SU-DHL-6 (cell line): ENCODE data around the gene NBPF3.

ENCODE experiments used
- H2AFZ ChIP-seq: fragments of 200-600 bp; sonication (generic); 2 replicates; pipeline ENCODE4 v1.6.1; 2014; ENCODE audit warnings: low read depth, mild to moderate bottlenecking, moderate library complexity, mixed read lengths, antibody characterized with exemption, low read length; ENCODE audit not compliant: severe bottlenecking
- H3F3A ChIP-seq: fragments of 200-600 bp; shearing (Covaris generic); 2 replicates; pipeline ENCODE4 v1.6.0; 2016; ENCODE audit warnings: antibody characterized with exemption, mild to moderate bottlenecking; ENCODE audit not compliant: insufficient read depth
- H3K27ac ChIP-seq: fragments of 200-600 bp; sonication (generic); 2 replicates; pipeline ENCODE4 v1.5.1; 2016; ENCODE audit warnings: low read depth, mild to moderate bottlenecking, low read length, moderate library complexity, mixed read lengths
- H3K27me3 ChIP-seq: fragments of 200-600 bp; sonication (generic), shearing (Covaris generic); 2 replicates; pipeline ENCODE4 v1.6.0; 2014; ENCODE audit warnings: mild to moderate bottlenecking, low read length
- H3K36me3 ChIP-seq: fragments of 200-600 bp; sonication (generic); 2 replicates; pipeline ENCODE4 v1.6.1; 2014; ENCODE audit warnings: mild to moderate bottlenecking, low read length, mixed read lengths
- H3K4me2 ChIP-seq: fragments of 300-600, 200-600 bp; shearing (Covaris generic), sonication (generic); 2 replicates; pipeline ENCODE4 v1.6.0; 2014; ENCODE audit warnings: low read length, low read depth, mild to moderate bottlenecking; ENCODE audit not compliant: poor library complexity, severe bottlenecking
- H3K4me3 ChIP-seq: fragments of 200-600 bp; sonication (generic); 2 replicates; pipeline ENCODE4 v1.5.1; 2014; ENCODE audit warnings: antibody characterized with exemption, low read length, mild to moderate bottlenecking, mixed read lengths; ENCODE audit not compliant: insufficient read depth, poor library complexity, severe bottlenecking
- H3K79me2 ChIP-seq: fragments of 200-600 bp; sonication (generic); 2 replicates; pipeline ENCODE4 v1.6.1; 2014; ENCODE audit warnings: mild to moderate bottlenecking, low read length, moderate library complexity; ENCODE audit not compliant: insufficient read depth
- H3K9ac ChIP-seq: fragments of 200-600 bp; sonication (generic); 2 replicates; pipeline ENCODE4 v1.7.0; 2014; ENCODE audit warnings: mild to moderate bottlenecking, low read length
- H3K9me2 ChIP-seq: fragments of 200-600 bp; sonication (generic); replicated peaks from 2 replicates; pipeline ENCODE4 v1.6.1; 2014; ENCODE audit warnings: low read length; ENCODE audit not compliant: insufficient read depth
- H3K9me3 ChIP-seq: fragments of 200-600 bp; sonication (generic); 2 replicates; pipeline ENCODE4 v1.6.1; 2014; ENCODE audit warnings: low read length, mixed read lengths; ENCODE audit not compliant: insufficient read depth
- H4K20me1 ChIP-seq: fragments of 200-600 bp; sonication (generic); 2 replicates; pipeline ENCODE4 v1.6.1; 2014; ENCODE audit warnings: low read depth, mild to moderate bottlenecking, antibody characterized with exemption, low read length, moderate library complexity, mixed read lengths
- EZH2phosphoT487 ChIP-seq: fragments of 200-600 bp; sonication (generic), shearing (Covaris generic); conservative IDR thresholded peaks from 2 replicates; pipeline ENCODE4 v1.6.1; 2018; ENCODE audit warnings: mild to moderate bottlenecking, antibody characterized with exemption, low read length, moderate library complexity, mixed read lengths
- TF ChIP-seq, protein P1 (sequence below): fragments of 200-600 bp; sonication (generic); IDR thresholded peaks from one replicate; pipeline ENCODE4 v1.5.1; 2017; ENCODE audit warnings: antibody characterized with exemption, mild to moderate bottlenecking, low read length, moderate library complexity; ENCODE audit not compliant: insufficient read depth, poor library complexity, severe bottlenecking

NBPF3 gene

DNA sequence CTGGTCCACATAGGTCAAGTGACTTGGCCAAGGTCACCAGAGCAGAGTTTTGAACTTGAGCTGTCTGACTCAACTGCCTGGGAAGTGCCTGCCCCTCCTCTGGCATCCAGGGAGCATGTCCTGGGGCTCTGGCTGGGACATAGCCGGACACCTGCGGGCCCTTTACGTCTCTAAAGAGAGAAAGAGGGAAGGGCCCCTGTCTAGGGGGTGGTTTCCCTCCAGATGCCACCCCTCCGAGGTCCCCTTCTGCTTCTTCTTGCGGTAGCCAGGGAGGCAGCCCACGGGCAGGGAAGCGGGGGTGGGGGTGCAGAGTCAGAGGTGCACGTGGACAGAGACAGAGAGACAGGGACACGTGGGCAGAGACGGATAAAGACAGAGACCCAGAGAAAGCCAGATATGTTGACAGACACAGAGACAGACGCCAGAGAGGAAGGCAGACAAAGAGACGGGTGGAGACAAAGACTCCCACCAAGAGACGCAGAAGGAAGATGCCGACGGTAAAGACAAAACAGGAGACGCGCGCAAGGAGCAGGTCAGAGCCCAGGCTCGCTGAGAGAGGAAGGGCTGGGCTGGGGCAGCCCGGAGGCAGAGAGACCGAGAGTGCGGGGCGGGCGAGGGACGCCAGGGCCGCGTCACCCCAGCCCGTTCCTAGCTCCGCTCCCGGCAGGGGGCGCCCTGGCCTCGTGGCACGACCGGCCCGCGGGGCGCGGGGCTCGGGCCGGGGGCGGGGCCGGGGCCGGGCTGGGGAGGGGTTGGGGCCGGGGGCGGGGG is 68.8 kb downstream of the NBPF3 start:
- Histone ChIP-seq H3K9ac (peak overlapping the region; percentile 37; the same call in 1 of the 2 replicates), H3K36me3 (no peaks in the 10 kb centered on the region), H3K9me3 (no peaks in the 10 kb centered on the region), H3K27me3 (no peaks in the 10 kb centered on the region), H2AFZ (peak overlapping the region; percentile 80), H4K20me1 (no peaks in the 10 kb centered on the region), H3K9me2 (no peaks in the 10 kb centered on the region), H3K79me2 (peaks cover 16% of the 10 kb centered on the region), H3K4me2 (peak overlapping the region; percentile 50), H3K4me3 (no peak overlapping the region), H3K27ac (no peak overlapping the region), H3F3A (peaks cover 8% of the 10 kb centered on the region)
- TF ChIP-seq, protein P1, sequence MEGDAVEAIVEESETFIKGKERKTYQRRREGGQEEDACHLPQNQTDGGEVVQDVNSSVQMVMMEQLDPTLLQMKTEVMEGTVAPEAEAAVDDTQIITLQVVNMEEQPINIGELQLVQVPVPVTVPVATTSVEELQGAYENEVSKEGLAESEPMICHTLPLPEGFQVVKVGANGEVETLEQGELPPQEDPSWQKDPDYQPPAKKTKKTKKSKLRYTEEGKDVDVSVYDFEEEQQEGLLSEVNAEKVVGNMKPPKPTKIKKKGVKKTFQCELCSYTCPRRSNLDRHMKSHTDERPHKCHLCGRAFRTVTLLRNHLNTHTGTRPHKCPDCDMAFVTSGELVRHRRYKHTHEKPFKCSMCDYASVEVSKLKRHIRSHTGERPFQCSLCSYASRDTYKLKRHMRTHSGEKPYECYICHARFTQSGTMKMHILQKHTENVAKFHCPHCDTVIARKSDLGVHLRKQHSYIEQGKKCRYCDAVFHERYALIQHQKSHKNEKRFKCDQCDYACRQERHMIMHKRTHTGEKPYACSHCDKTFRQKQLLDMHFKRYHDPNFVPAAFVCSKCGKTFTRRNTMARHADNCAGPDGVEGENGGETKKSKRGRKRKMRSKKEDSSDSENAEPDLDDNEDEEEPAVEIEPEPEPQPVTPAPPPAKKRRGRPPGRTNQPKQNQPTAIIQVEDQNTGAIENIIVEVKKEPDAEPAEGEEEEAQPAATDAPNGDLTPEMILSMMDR: no peak
- no peak for TF ChIP-seq EZH2phosphoT487

DNA sequence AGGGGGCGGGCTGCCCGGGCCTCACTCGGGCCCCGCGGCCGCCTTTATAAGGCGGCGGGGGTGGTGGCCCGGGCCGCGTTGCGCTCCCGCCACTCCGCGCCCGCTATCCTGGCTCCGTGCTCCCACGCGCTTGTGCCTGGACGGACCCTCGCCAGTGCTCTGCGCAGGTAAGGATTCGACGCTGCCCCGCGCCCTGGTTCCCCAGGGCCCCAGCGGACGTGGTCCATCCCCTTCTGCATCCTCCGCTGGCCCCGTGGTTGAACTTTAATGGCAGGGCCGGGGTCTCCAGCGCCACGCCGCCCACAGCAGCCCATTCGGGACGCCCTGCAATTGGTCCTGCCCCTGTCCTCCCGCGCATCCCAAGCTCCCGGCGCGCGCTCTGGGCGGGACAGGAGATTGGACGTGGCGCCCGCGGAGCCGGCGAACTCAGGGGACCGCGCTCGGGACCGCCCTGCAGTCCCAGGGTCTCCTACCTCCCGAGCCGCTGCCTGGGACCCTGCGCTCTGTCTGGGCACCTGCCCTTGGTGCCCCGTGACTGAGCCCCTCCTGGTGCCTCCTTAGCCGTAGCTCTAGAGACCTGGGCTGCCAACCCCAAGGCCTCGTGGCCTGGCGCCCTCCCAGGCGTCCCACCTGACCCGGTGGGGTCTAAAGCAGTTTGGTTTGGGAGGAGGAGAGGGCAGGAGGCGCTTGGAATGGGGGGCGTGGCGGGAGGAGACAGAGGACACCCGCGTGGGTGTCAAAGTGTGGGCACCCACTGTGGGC is 69.6 kb downstream of the NBPF3 start, which contains the start of gene ALPL:
Gene ALPL, plus strand, starts transcription at position 73 of the 762 bp plus-strand sequence. CDS start 44,659 bp downstream, outside the sequence.
- Histone ChIP-seq H3K9me3 (no peaks in the 10 kb centered on the region), H3K4me2 (peak within 1 kb of the TSS; percentile 65), H3F3A (peaks cover 14% of the 10 kb centered on the region), H3K9ac (peak within 1 kb of the TSS; percentile 59), H3K27me3 (no peaks in the 10 kb centered on the region), H3K4me3 (peak within 1 kb of the TSS; percentile 50), H2AFZ (peak within 1 kb of the TSS; percentile 80), H4K20me1 (no peaks in the 10 kb centered on the region), H3K36me3 (no peaks in the 10 kb centered on the region), H3K27ac (peak within 1 kb of the TSS; percentile 98), H3K79me2 (peaks cover 16% of the 10 kb centered on the region), H3K9me2 (no peaks in the 10 kb centered on the region)
- no peak for TF ChIP-seq EZH2phosphoT487
- TF ChIP-seq, protein P1: no peak

DNA sequence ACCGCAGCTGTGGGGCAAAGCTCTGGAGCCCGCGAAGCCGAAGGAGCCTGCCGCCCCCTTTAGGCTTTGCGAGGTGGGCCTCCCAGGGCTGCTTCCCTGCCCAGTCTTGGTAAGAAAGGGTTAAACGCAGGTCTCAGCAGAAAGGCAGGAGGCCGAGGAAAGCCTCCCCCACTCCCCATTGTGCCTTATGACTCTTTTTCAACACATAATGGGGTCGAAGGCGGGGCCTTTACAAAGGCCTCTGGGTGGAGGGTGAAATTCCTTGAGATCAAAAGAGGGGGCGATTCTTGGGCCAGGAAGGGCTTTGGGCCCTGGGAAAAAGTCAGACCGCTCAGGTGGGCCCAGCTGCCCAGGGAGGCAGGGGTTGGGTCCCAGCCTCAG is 70.2 kb downstream of the NBPF3 start:
- no peak overlapping the region for H2AFZ ChIP-seq
- TF ChIP-seq, protein P1: no peak
- no peak for TF ChIP-seq EZH2phosphoT487
- peak overlapping the region; percentile 98 for H3K27ac ChIP-seq
- peaks cover 16% of the 10 kb centered on the region for H3K79me2 ChIP-seq
- no peaks in the 10 kb centered on the region for H3K9me2 ChIP-seq
- H3K4me2 ChIP-seq: peak overlapping the region; percentile 65
- H3F3A ChIP-seq: peaks cover 20% of the 10 kb centered on the region
- H3K4me3 ChIP-seq: peak overlapping the region; percentile 50
- H3K36me3 ChIP-seq: no peaks in the 10 kb centered on the region
- no peaks in the 10 kb centered on the region for H3K9me3 ChIP-seq
- H3K27me3 ChIP-seq: no peaks in the 10 kb centered on the region
- H3K9ac ChIP-seq: peak overlapping the region; percentile 59
- no peaks in the 10 kb centered on the region for H4K20me1 ChIP-seq
